GM08714 (cell line): ENCODE measurements around the gene IQCF5.
"Not testable (repeated sequence)": the region's sequence is repeated elsewhere in the genome, so short reads cannot be mapped to it uniquely, and the experiment has no call there.

ENCODE experiments used
- H3K4me3 ChIP-seq: fragments of 200-500 bp; sonication (Bioruptor generic); 2 replicates; pipeline ENCODE4 v1.5.1; 2014; ENCODE audit warnings: mild to moderate bottlenecking, low read length, inconsistent platforms
- ZNF274 ChIP-seq: IDR thresholded peaks from 2 replicates; pipeline ENCODE4 v1.6.1; 2012; ENCODE audit warnings: mild to moderate bottlenecking, low read depth, low read length

IQCF5 gene

GRCh38 chr3:51875501-51875900, at the start of gene IQCF5:
IQCF5 (minus strand) TSS chr3:51875601; CDS start chr3:51875531, 70 bp downstream.
- no peak within 1 kb of the TSS for H3K4me3 ChIP-seq
- no peak for TF ChIP-seq ZNF274

DNA sequence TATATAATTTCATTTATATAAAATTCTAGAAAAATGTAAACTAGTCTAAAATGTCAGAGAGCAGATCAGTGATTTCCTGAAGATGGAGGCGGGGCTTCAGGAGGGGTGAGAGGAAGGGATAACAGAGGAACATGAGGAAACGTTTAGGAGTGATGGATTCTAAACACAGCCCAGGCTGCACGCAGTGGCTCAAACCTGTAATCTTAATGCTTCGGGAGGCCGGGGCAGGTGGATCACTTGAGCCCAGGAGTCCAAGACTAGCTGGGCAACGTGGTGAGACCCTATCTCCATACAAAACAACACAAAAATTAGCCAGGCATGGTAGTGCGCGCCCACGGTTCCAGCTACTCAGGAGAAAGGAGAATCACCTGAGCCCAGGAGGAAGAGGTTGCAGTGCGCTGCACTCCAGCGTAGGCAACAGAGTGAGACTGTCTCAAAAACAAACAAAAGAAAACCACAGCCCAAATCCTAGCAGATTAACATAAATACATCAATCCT, 45.7 kb upstream of the IQCF5 start:
- no peak overlapping the region for H3K4me3 ChIP-seq
- TF ChIP-seq ZNF274, result no peak

DNA sequence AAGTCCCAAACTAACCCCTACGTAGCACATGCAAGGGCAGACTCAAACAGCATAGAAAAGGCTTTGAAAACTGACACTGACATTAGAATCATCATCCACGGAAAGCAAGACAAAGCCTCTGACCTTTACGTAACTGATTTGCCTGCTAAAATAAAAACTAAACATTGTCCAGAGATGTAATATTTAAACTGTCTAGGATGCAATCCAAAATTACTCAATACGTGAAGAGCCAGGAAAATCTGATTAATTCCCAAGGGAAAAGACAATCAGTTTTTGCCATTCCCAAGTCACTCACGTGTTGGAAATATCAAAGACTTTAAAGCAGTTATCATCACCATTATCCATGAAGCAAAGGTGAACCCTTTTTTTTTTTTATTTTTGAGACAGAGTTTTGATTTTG, 41.0 kb upstream of the IQCF5 start:
- no peak for TF ChIP-seq ZNF274
- no peak overlapping the region for H3K4me3 ChIP-seq

GRCh38 chr3:51908026-51908425, 32.6 kb upstream of the IQCF5 start:
- no peak overlapping the region for H3K4me3 ChIP-seq
- no peak for TF ChIP-seq ZNF274

GRCh38 chr3:51904034-51904823, 28.8 kb upstream of the IQCF5 start:
- H3K4me3 ChIP-seq, result no peak overlapping the region
- TF ChIP-seq ZNF274, result no peak

GRCh38 chr3:51902361-51902760, 27.0 kb upstream of the IQCF5 start:
- not testable (repeated sequence) for H3K4me3 ChIP-seq

DNA sequence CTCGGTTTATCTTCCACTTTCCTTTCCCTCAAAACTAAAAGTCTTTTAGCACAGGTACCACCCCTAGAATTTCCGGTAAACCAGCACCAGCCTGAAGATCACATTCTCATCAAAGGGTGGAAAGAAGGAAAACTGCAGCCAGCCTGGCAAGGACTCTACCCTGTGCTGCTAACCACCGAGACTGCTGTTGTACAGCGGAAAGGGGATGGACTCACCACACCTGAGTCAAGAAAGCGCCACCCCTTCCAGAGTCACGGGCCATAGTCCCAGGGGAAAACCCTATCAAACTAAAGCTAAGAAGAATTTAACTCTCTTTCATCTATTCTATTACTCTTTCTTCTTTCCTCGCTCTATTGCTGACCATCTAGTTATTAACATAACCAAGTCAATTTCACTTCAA, 24.6 kb upstream of the IQCF5 start:
- not testable (repeated sequence) for H3K4me3 ChIP-seq

- TF ChIP-seq ZNF274, result no peak
Observed at GRCh38 chr3:51897391-51897790, 22.0 kb upstream of the IQCF5 start.

GRCh38 chr3:51896607-51897305, 21.4 kb upstream of the IQCF5 start:
- no peak overlapping the region for H3K4me3 ChIP-seq
- TF ChIP-seq ZNF274, result no peak

More at GRCh38 chr3:51897391-51897790, 22.0 kb upstream of the IQCF5 start:
- H3K4me3 ChIP-seq, result no peak overlapping the region

- no peak overlapping the region for H3K4me3 ChIP-seq
- TF ChIP-seq ZNF274, result no peak
Observed at GRCh38 chr3:51894939-51895338, 19.5 kb upstream of the IQCF5 start.

GRCh38 chr3:51894391-51894790, 19.0 kb upstream of the IQCF5 start:
- no peak for TF ChIP-seq ZNF274

GRCh38 chr3:51891242-51892039, 16.0 kb upstream of the IQCF5 start:
- H3K4me3 ChIP-seq, result no peak overlapping the region
- no peak for TF ChIP-seq ZNF274

More at GRCh38 chr3:51894391-51894790, 19.0 kb upstream of the IQCF5 start:
- no peak overlapping the region for H3K4me3 ChIP-seq

GRCh38 chr3:51888463-51889105, 13.2 kb upstream of the IQCF5 start:
- H3K4me3 ChIP-seq, result no peak overlapping the region
- no peak for TF ChIP-seq ZNF274

DNA sequence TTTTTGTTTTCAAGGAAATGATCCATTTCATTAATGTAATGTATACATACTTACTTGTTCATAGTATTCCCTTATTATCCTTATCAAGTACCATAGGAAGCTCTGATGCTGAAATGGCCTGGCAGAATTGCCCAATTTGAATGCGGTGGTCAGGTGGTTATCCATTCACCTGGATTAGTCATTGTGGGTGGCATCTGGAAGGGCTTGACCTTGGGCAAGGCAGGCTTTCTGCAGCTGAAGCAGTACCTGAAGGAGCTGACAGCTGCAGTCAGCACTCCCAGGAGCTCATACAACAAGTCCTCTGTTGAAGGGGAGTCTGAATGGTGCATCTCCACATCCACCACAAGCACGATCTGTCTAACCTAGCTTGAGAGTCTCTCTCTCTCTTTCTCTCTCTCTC, 12.2 kb upstream of the IQCF5 start:
- TF ChIP-seq ZNF274, result no peak
- no peak overlapping the region for H3K4me3 ChIP-seq
